ENCODE measurements around the gene SLC38A7.
"Not testable (repeated sequence)": the region's sequence is repeated elsewhere in the genome, so short reads cannot be mapped to it uniquely, and the experiment has no call there.

SLC38A7 gene, protein sequence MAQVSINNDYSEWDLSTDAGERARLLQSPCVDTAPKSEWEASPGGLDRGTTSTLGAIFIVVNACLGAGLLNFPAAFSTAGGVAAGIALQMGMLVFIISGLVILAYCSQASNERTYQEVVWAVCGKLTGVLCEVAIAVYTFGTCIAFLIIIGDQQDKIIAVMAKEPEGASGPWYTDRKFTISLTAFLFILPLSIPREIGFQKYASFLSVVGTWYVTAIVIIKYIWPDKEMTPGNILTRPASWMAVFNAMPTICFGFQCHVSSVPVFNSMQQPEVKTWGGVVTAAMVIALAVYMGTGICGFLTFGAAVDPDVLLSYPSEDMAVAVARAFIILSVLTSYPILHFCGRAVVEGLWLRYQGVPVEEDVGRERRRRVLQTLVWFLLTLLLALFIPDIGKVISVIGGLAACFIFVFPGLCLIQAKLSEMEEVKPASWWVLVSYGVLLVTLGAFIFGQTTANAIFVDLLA

GRCh38 chr16:58684354-58685083 is at the start of gene SLC38A7:
Gene SLC38A7, minus strand, starts transcription at chr16:58684770. Its CDS starts 4,644 bp downstream, at chr16:58680126.
- peak; percentile 74 to 86 for DNase-seq

DNA sequence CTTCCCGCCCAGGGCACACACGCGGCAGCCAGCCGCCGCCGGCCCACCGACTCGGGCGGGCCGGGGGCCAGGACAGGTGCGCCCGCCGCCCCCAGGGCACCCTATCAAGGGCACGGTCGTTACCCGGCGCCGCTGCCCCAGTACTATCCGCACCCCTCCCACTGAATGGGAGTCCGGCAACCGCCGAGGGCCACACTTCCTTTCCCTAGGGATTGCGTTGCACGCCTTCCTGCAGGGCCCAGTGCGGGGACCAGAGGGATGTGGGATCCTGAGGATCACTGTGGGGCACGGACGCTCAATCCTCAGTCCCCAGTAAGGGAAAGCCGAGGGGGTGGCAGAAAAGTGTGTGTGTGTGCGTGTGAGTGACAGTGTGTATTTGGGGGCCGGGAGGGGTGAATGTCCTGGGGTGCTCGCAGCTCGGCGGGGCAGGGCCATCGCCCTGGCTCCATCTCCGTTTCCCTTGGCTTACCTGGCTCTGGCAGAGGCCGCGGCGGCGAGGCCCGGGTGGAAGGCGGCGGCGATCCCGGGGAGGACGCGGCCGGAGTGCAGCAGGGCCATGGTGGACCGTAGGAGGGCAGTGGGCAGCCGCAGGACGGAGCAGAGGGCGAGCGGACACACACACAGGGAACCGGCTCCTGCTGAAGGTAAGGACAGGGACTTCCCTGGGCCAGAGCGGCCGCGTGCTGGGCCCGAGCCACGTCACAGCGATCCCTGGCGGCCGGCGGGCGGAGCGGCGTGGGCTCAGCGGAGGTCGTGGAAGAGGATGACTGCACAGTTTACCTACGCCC is 49.3 kb upstream of the SLC38A7 start, which contains the start of gene GOT2:
TSS of gene GOT2 (minus strand) at position 646 of the 788 bp plus-strand sequence. CDS start at position 558, 88 bp downstream.
- peak; percentile 78 to 79 for DNase-seq

DNA sequence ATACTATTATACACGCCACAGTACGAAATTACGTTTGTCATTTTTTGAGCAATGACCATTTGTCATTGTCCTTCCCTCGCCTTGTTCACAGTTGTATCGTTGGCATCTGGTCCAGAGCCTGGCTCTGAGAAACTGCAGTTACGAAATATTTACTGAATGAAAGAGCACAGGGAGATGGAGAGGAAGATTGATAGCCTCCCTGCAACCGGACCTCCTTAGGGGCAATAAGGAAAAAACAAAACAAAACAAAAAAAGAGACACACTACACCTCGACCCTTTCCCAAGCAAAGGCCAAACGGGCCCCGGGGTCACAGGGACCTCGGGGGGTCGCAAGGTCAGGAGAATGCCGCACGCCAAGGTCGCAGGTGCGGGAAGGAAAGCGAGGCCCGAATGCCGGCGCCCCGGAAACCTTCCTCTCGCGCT is 48.7 kb upstream of the SLC38A7 start:
- no peak for DNase-seq

GRCh38 chr16:58732545-58733247 is 48.1 kb upstream of the SLC38A7 start:
- DNase-seq = no peak

GRCh38 chr16:58730724-58731370 is 46.3 kb upstream of the SLC38A7 start:
- peak in 1 of 2 donors; percentile 5 for DNase-seq

DNA sequence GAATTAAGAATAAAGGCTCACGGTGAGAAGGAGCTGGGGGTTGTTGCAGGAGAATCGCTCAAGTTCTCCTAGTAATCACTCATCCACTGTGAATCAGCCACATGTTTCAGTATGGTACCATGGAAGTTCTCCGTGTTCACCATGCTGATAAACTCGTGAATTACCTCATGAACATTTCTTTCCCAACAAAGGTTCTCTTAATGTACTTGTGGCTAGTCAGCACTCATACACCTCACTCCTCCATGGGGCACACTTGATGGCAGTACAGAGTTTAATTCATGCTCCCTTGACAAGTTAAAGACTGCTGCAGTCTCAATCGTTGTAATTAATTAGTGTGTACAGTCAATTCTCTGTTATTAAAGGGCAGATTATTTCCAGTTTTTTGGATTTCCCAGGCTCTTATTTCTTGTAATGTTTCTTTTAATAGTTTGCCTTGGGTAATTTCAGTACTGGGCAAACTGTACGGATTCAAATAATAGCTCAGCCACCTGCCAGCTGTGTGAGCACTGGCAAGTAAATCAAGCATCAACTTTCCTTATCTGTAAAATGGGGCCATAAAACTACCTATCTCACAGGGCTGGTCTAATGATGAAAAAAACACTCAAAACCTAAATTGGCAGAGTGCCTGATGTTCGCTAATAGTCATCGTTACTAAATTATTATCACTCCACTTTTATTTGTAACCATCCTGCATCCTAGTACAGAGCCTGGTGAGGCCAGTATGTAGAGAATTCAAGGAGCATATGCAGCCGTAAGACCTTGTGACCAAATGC is 43.4 kb upstream of the SLC38A7 start:
- DNase-seq = no peak

DNA sequence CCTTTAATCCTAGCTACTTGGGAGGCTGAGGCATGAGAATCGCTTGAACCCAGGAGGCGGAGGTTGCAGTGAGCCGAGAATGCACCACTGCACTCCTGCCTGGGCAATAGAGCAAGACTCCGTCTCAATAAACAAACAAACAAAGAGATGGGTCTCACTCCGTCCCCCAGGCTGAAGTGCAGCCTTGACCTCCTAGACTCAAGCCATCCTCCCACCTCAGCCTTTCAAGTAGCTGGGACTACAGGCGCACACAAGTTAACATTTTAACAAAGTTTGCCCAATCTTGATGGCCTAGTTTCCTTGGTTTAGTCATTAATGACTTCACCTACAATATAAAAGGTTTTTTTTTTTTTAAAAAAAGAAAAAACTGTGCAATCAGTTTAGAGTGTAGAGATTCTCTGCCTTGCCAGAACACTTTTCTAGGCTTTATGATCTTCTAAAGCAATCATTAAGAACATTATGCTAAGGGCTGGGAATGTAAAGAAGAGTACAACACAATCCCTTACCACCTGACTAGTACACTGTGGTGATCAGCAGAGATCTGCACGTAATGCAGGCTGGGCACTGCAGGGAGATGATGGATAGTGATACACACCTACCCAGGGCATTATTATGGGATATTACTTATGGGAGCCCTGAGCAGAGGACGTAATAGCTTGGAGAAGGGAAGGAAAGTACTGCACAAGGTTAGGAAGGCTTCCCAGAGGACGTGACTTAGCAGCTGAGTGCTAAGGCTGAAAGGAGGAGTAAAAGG is 42.6 kb upstream of the SLC38A7 start:
- DNase-seq = no peak

DNA sequence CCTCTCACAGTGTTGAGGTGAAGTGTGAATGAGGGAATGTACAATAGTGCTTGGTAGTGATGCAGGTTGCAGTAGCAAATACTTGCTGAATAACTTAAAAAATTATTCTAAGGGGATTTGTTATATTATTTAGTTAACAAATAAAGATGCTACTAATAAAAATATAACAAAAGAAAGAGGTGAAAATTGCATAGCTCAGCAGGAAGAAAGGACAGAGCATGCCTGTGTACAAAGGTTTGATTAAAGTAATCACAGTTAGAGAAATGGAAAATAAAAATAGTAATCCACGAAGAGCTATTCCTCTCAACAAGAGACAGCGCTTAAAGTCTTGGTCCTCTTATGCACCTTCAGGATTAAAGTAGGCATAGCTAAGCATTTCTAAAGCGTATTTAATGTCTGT is 38.5 kb upstream of the SLC38A7 start:
- DNase-seq = no peak

- DNase-seq = no peak
Observed at GRCh38 chr16:58717994-58718393, 33.4 kb upstream of the SLC38A7 start.

DNA sequence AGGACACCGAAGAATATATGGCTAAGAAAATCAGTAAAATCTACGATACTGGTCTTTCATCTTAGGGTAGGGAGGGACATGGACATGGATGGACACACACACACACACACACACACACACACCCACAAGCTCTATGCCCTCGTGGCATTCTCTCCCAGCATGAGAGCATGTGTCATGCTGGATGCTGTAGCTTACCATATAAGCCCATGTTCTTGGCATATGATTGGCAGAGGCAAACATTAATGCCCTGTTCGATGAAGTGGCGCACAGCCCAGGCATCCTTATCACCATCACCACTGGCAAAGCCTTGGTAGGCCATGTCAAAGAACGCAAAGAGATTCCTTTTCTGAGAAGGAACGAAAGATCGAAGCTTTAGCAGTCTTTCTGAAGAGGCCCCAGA is 31.9 kb upstream of the SLC38A7 start:
- no peak for DNase-seq

- no peak for DNase-seq
Observed at GRCh38 chr16:58713742-58714141, 29.2 kb upstream of the SLC38A7 start.

DNA sequence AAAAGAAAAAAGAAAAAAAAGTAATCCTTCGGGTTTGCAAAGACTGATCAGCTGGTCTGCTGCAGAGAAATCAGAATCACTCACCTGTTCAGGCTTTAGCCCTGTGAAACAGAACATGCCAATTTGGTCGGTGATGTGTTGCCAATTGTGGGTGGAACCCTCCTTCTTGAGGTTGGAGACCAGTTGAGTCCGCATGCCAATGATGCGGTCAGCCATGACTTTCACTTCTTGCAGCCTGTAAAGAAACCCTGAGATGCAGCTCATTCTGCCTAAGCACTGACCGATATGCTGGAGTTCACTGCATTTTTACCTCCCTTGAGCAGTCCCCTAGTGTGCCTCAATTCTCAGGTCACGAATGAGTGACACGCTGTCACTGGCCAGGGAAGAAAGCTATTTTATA is 24.8 kb upstream of the SLC38A7 start:
- no peak for DNase-seq

DNA sequence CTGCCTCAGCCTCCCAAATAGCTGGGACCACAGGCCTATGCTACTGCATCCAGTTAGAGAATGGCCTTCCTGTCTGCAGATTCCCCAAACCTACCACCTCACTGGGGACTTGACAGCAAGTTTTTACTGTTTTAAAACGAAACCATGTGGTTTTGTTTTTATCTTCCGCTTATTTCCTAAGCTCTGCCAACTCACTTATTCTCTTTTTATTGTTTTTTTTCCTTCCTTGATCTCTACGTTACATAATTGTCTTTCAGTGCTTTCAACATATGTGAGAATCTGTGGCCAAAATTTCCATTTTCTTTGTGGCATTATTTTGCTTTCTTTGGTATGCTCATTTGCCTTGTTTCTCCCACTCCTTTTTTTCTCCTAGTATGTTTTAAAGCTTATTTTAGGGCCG is 14.6 kb upstream of the SLC38A7 start:
- no peak for DNase-seq

GRCh38 chr16:58695368-58695767 is 10.8 kb upstream of the SLC38A7 start:
- DNase-seq = no peak

- no peak for DNase-seq
Observed at GRCh38 chr16:58692450-58692849, 7.9 kb upstream of the SLC38A7 start.

GRCh38 chr16:58686985-58687706 is 2.6 kb upstream of the SLC38A7 start:
- DNase-seq = not testable (repeated sequence)

DNA sequence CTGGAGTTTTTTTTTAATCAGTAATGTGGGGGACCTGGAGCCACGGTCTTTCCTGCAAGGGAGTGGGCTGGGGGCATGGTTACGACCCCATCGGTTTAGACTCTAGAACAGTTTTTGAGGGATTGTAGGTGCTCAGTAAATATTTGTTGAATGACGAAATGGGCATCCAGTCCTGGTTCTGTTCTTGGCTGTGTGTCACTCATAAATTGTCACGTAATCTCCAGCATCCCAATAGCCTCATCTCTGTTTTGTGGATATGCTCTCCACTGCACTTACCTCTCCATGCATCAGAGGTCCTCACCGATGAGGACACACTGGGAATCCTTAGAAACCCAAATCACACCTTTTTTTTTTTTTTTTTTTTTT is 497 bp upstream of the SLC38A7 start:
- no peak for DNase-seq

DNA sequence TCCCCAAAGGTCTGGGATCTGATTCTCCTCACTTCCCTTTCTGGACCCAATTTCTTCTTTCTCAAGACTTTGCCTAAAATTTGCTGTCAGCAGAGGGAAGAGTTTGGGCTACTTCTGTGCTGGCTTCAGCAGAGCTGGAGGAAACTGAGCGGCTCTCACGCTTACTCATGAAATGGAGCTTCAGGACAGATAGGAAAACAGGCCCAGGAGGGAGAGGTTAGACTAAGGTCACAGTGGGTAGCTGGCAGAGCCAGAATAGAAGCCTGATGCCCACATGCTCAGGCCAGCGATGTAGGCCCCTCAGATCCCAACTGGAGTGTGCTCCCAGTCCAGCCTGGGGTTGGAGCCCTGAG is 593 bp downstream of the SLC38A7 start:
- DNase-seq = no peak

- DNase-seq = no peak
Observed at GRCh38 chr16:58679763-58680162, 4.8 kb downstream of the SLC38A7 start.

GRCh38 chr16:58678716-58679115 is 5.9 kb downstream of the SLC38A7 start:
- DNase-seq = peak; percentile 24 to 39

Data from hippocampal formation (tissue), 2 donors.